Stimulated activated CD4-positive, alpha-beta T cell treated with anti-CD3 and anti-CD28 coated beads, Interleukin-2, amount 100 ng/mL, for 24 hours (primary cell): ENCODE results near the gene AP1S1.

Experiments
- DNase-seq, 2 donors: peaks; one replicate each; pipeline ENCODE4 v3.0.0-alpha.2; 2020

AP1S1 gene

GRCh38 chr7:101201695-101202602 lies 47.7 kb downstream of the AP1S1 start:
- no peak for DNase-seq

GRCh38 chr7:101202603-101202918 lies 48.3 kb downstream of the AP1S1 start:
- no peak for DNase-seq

- DNase-seq, result peak in 1 of 2 donors; percentile 19
These were observed 49.8 kb downstream of the AP1S1 start for GRCh38 chr7:101203740-101204738.

GRCh38 chr7:101205901-101206664 lies 51.8 kb downstream of the AP1S1 start:
- no peak for DNase-seq

- no peak for DNase-seq
These were observed 52.4 kb downstream of the AP1S1 start for GRCh38 chr7:101206665-101207042.

- no peak for DNase-seq
These were observed 53.2 kb downstream of the AP1S1 start for GRCh38 chr7:101207459-101207858.

GRCh38 chr7:101208794-101209193 lies 54.5 kb downstream of the AP1S1 start:
- no peak for DNase-seq

GRCh38 chr7:101210143-101210542 lies 55.9 kb downstream of the AP1S1 start:
- no peak for DNase-seq
